Esophagus muscularis mucosa (tissue), 4 donors: Measurements from ENCODE around the gene NPEPL1. TPM values are rescaled to one million over a fixed set of nuclear protein-coding genes. Genes with fewer than 3 reads are reported as not detected.
A peak's percentile ranks its signal among the peaks of the same experiment; 100 is the strongest.

Experiments
- DNase-seq: peaks from one replicate; pipeline ENCODE4 v3.0.0-alpha.2; 2017; ENCODE audit errors: extremely low spot score
- H3K27ac ChIP-seq, 4 donors: fragments of 200-600 bp; sonication (generic); replicated peaks in 1 of 4; 1 replicate in 3 of 4; 2 replicates in 1 of 4; pipeline ENCODE4 v1.5.1; 2016 to 2019; ENCODE audit warnings: mild to moderate bottlenecking in 1 of 4
- H3K27me3 ChIP-seq, 4 donors: fragments of 200-600 bp; sonication (generic); one replicate each; pipeline versions ENCODE4 v1.5.1 to v1.6.0; 2016 to 2019
- H3K36me3 ChIP-seq, 4 donors: fragments of 200-600 bp; sonication (generic); one replicate each; pipeline ENCODE4 v1.5.1; 2016 to 2019
- H3K4me1 ChIP-seq, 4 donors: fragments of 200-600 bp; sonication (generic); one replicate each; pipeline ENCODE4 v1.5.1; 2016 to 2019
- H3K4me3 ChIP-seq, 4 donors: fragments of 200-600 bp; sonication (generic); 1 replicate in 2 of 4; 2 replicates in 2 of 4; pipeline ENCODE4 v1.5.1; 2016 to 2019; ENCODE audit warnings: mild to moderate bottlenecking in 4 of 4, moderate library complexity in 1 of 4
- H3K9me3 ChIP-seq, 4 donors: fragments of 200-600 bp; sonication (generic); 1 replicate in 3 of 4; 2 replicates in 1 of 4; pipeline ENCODE4 v1.5.1; 2016 to 2019
- CTCF ChIP-seq, 3 experiments: fragments of 200-600 bp in 2 of 3; fragments of 450-650 bp in 1 of 3; sonication (generic) in 2 of 3; IDR thresholded peaks; one replicate each; pipeline ENCODE4 v1.5.1; 2017 to 2019; ENCODE audit warnings: antibody characterized with exemption in 3 of 3, mild to moderate bottlenecking in 2 of 3, moderate library complexity in 1 of 3
- EP300 ChIP-seq: sonication (generic); formaldehyde crosslinking; IDR thresholded peaks from one replicate; pipeline ENCODE4 v1.6.1; 2017; ENCODE audit warnings: antibody characterized with exemption
- POLR2A ChIP-seq: fragments of 450-650 bp; IDR thresholded peaks from one replicate; pipeline ENCODE4 v1.6.1; 2017; ENCODE audit warnings: antibody characterized with exemption, moderate library complexity, mild to moderate bottlenecking, low read depth
- POLR2AphosphoS5 ChIP-seq, 2 donors: sonication (generic); formaldehyde crosslinking; IDR thresholded peaks; one replicate each; pipeline ENCODE4 v1.6.1; 2017; ENCODE audit warnings: antibody characterized with exemption in 2 of 2
- WGBS: methylation state at CpG from one replicate; pipeline ENCODE4 v1.1.5; 2018; 5-methylcytosine and 5-hydroxymethylcytosine counted together
- intact Hi-C: fragments of 100-400 bp; cut with DNase I; formaldehyde crosslinking; loops from one replicate; pipeline ENCODE4 v1.15.1; 2023
- total RNA-seq, 4 donors: library from RNA; depleted of rRNA; stranded (reverse); fragments of >200 nt; gene quantifications; one replicate each; pipeline versions ENCODE4 v1.1.0 to v1.2.1, GENCODE V29; 2016

Gene NPEPL1
- total RNA-seq, 4 donors from 2014 or later: 29.0 to 59.0 (median 50.5) TPM

GRCh38 chr20:58753267-58753921 is 60.8 kb downstream of the NPEPL1 start:
- Histone ChIP-seq H3K27me3 (peaks cover 0 to 41% (median 0%) of the 10 kb centered on the region in 4 donors), H3K4me3 (no peak overlapping the region), H3K27ac (no peak overlapping the region), H3K36me3 (no peaks in the 10 kb centered on the region), H3K9me3 (no peaks in the 10 kb centered on the region), H3K4me1 (no peaks in the 10 kb centered on the region)
- 82% methylated on average over 11 of the region's 14 CpGs for WGBS
- DNase-seq: peak; percentile 82
- intact Hi-C loops: no loop called here
- TF ChIP-seq POLR2A: no peak
- TF ChIP-seq POLR2AphosphoS5 (IDR thresholded peaks at IDR 0.05): no peak
- no peak for TF ChIP-seq CTCF (IDR thresholded peaks at IDR 0.05)
- TF ChIP-seq EP300: no peak

GRCh38 chr20:58753922-58754551 is 61.4 kb downstream of the NPEPL1 start:
- intact Hi-C loops: no loop called here

GRCh38 chr20:58754584-58754983 is 62.0 kb downstream of the NPEPL1 start:
- DNase-seq: peak; percentile 57
- TF ChIP-seq CTCF (IDR thresholded peaks at IDR 0.05) (no peak), EP300 (no peak), POLR2A (no peak), POLR2AphosphoS5 (IDR thresholded peaks at IDR 0.05) (no peak)
- H3K36me3 ChIP-seq: no peaks in the 10 kb centered on the region
- H3K4me3 ChIP-seq: no peak overlapping the region
- WGBS: 80% methylated on average over 8 of the region's 8 CpGs
- no peak overlapping the region for H3K27ac ChIP-seq
- no peaks in the 10 kb centered on the region for H3K4me1 ChIP-seq
- H3K27me3 ChIP-seq: peaks cover 0 to 44% (median 0%) of the 10 kb centered on the region in 4 donors
- intact Hi-C loops: no loop called here
- no peaks in the 10 kb centered on the region for H3K9me3 ChIP-seq

More at GRCh38 chr20:58753922-58754551, 61.4 kb downstream of the NPEPL1 start:
- Histone ChIP-seq H3K4me1 (no peaks in the 10 kb centered on the region), H3K27ac (no peak overlapping the region), H3K9me3 (no peaks in the 10 kb centered on the region), H3K36me3 (no peaks in the 10 kb centered on the region), H3K4me3 (no peak overlapping the region), H3K27me3 (peaks cover 0 to 41% (median 0%) of the 10 kb centered on the region in 4 donors)
- DNase-seq: peak; percentile 74
- WGBS: 86% methylated on average over 16 of the region's 17 CpGs
- TF ChIP-seq POLR2A (no peak), POLR2AphosphoS5 (IDR thresholded peaks at IDR 0.05) (no peak), CTCF (IDR thresholded peaks at IDR 0.05) (no peak), EP300 (no peak)

GRCh38 chr20:58755062-58755697 is 62.6 kb downstream of the NPEPL1 start:
- H3K36me3 ChIP-seq: no peaks in the 10 kb centered on the region
- intact Hi-C loops: no loop called here
- 90% methylated on average over 18 of the region's 18 CpGs for WGBS
- H3K9me3 ChIP-seq: no peaks in the 10 kb centered on the region
- no peaks in the 10 kb centered on the region for H3K4me1 ChIP-seq
- DNase-seq: peak; percentile 86
- H3K27me3 ChIP-seq: peaks cover 0 to 50% (median 0%) of the 10 kb centered on the region in 4 donors
- no peak overlapping the region for H3K27ac ChIP-seq
- no peak for TF ChIP-seq POLR2A
- no peak for TF ChIP-seq EP300
- TF ChIP-seq CTCF (IDR thresholded peaks at IDR 0.05): no peak
- TF ChIP-seq POLR2AphosphoS5 (IDR thresholded peaks at IDR 0.05): no peak
- H3K4me3 ChIP-seq: no peak overlapping the region
